KMS-11 (cell line): ENCODE measurements around the gene LNX1.

Experiments
- H2AFZ ChIP-seq: fragments of 200-600 bp; sonication (generic); 2 replicates; pipeline ENCODE4 v1.6.1; 2016; ENCODE audit warnings: antibody characterized with exemption, mixed run types, low read depth
- H3K27ac ChIP-seq: fragments of 200-600 bp; sonication (generic); 2 replicates; pipeline ENCODE4 v1.6.1; 2016; ENCODE audit warnings: mild to moderate bottlenecking, mixed run types
- H3K27me3 ChIP-seq: fragments of 200-600 bp; sonication (generic); 2 replicates; pipeline ENCODE4 v1.6.1; 2017; ENCODE audit warnings: mild to moderate bottlenecking, low read depth, mixed run types, moderate library complexity; ENCODE audit not compliant: insufficient read depth
- H3K36me3 ChIP-seq: fragments of 200-600 bp; sonication (generic); 2 replicates; pipeline ENCODE4 v1.6.1; 2017; ENCODE audit warnings: mild to moderate bottlenecking, mixed run types; ENCODE audit not compliant: insufficient read depth
- H3K4me1 ChIP-seq: fragments of 200-600 bp; sonication (generic); 2 replicates; pipeline ENCODE4 v1.6.1; 2016; ENCODE audit warnings: mild to moderate bottlenecking, low read depth, mixed run types; ENCODE audit not compliant: poor library complexity, severe bottlenecking
- H3K4me2 ChIP-seq: fragments of 200-600 bp; sonication (generic); 2 replicates; pipeline ENCODE4 v1.7.0; 2016; ENCODE audit warnings: mild to moderate bottlenecking, mixed run types
- H3K4me3 ChIP-seq: fragments of 200-600 bp; sonication (generic); IDR thresholded peaks from 2 replicates; pipeline ENCODE4 v1.6.1; 2017; ENCODE audit warnings: low read depth, low read length, mixed read lengths; ENCODE audit not compliant: insufficient read depth
- H3K79me2 ChIP-seq: fragments of 200-600 bp; sonication (generic); 2 replicates; pipeline ENCODE4 v1.6.1; 2016; ENCODE audit warnings: low read depth, mixed run types; ENCODE audit not compliant: insufficient read depth
- H3K9ac ChIP-seq: fragments of 200-600 bp; sonication (generic); 2 replicates; pipeline ENCODE4 v1.6.1; 2016; ENCODE audit warnings: mild to moderate bottlenecking, mixed run types
- H4K20me1 ChIP-seq: fragments of 200-600 bp; sonication (generic); 2 replicates; pipeline ENCODE4 v1.6.1; 2016; ENCODE audit warnings: mild to moderate bottlenecking, mixed run types; ENCODE audit not compliant: insufficient read depth
- TF ChIP-seq, protein P1 (sequence below): fragments of 200-600 bp; sonication (generic); conservative IDR thresholded peaks from 2 replicates; pipeline ENCODE4 v1.6.1; 2017; ENCODE audit warnings: low read depth, mild to moderate bottlenecking, antibody characterized with exemption, low read length, moderate library complexity, mixed read lengths

The LNX1 gene

DNA sequence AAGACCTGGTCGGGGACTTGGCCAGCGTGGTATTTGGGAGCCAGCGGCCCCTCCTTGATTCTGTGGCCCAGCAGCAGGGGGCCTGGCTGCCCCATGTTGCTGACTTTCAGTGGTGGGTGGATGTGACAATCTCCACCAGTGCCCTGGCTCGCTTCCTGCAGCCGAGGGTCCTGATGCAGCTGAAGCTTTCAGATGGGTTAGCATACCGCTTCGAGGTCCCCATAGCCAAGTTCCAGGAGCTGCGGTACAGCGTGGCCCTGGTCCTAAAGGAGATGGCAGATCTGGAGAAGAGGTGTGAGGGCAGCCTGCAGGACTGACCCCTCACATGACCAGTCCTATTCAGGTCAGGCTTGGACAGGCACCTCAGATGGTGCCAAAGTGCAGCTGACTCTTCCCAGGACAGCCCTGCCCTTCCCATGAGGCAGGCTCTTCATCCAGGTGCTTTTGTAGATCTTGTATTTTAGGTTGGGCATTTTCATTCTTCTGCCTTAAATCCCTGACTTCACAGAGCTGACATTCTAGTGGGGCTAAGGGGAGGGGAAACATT is 15.1 kb downstream of the LNX1 start:
- no peaks in the 10 kb centered on the region for H3K79me2 ChIP-seq
- no peak overlapping the region for H3K4me2 ChIP-seq
- no peak overlapping the region for H2AFZ ChIP-seq
- no peak overlapping the region for H3K9ac ChIP-seq
- H3K36me3 ChIP-seq = no peaks in the 10 kb centered on the region
- no peak overlapping the region for H3K27ac ChIP-seq
- H3K4me1 ChIP-seq = no peaks in the 10 kb centered on the region
- no peak overlapping the region for H3K4me3 ChIP-seq
- TF ChIP-seq, protein P1, sequence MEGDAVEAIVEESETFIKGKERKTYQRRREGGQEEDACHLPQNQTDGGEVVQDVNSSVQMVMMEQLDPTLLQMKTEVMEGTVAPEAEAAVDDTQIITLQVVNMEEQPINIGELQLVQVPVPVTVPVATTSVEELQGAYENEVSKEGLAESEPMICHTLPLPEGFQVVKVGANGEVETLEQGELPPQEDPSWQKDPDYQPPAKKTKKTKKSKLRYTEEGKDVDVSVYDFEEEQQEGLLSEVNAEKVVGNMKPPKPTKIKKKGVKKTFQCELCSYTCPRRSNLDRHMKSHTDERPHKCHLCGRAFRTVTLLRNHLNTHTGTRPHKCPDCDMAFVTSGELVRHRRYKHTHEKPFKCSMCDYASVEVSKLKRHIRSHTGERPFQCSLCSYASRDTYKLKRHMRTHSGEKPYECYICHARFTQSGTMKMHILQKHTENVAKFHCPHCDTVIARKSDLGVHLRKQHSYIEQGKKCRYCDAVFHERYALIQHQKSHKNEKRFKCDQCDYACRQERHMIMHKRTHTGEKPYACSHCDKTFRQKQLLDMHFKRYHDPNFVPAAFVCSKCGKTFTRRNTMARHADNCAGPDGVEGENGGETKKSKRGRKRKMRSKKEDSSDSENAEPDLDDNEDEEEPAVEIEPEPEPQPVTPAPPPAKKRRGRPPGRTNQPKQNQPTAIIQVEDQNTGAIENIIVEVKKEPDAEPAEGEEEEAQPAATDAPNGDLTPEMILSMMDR = no peak
- H3K27me3 ChIP-seq = no peaks in the 10 kb centered on the region
- no peaks in the 10 kb centered on the region for H4K20me1 ChIP-seq

GRCh38 chr4:53575552-53575951 is 15.7 kb downstream of the LNX1 start:
- no peak overlapping the region for H3K4me2 ChIP-seq
- H3K27me3 ChIP-seq = no peaks in the 10 kb centered on the region
- H3K27ac ChIP-seq = no peak overlapping the region
- no peaks in the 10 kb centered on the region for H3K36me3 ChIP-seq
- no peaks in the 10 kb centered on the region for H3K79me2 ChIP-seq
- no peak overlapping the region for H3K4me3 ChIP-seq
- H4K20me1 ChIP-seq = no peaks in the 10 kb centered on the region
- H2AFZ ChIP-seq = no peak overlapping the region
- TF ChIP-seq, protein P1 = no peak
- no peak overlapping the region for H3K9ac ChIP-seq
- H3K4me1 ChIP-seq = no peaks in the 10 kb centered on the region

DNA sequence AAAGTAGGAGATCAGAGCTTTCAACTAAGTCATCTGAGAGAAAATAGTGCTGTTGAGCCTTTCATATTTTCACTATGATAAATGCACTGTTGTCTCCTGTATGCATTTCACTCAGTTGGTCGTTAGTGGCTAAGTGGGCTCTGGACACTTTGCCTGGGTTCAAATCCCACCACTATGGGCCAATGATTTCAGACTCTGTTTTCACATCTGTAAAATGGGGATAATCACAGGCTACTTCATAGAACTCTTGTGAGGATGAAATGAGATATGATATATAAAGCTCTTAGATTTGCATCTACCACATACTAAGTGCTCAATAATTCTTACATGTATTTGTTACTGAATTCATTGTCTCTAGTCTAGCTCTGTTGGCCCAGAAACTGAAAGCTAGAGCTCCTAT is 16.8 kb downstream of the LNX1 start:
- Histone ChIP-seq H3K4me1 (no peaks in the 10 kb centered on the region), H4K20me1 (no peaks in the 10 kb centered on the region), H3K27ac (no peak overlapping the region), H2AFZ (no peak overlapping the region), H3K36me3 (no peaks in the 10 kb centered on the region), H3K79me2 (no peaks in the 10 kb centered on the region), H3K9ac (no peak overlapping the region), H3K4me2 (no peak overlapping the region), H3K27me3 (no peaks in the 10 kb centered on the region), H3K4me3 (no peak overlapping the region)
- TF ChIP-seq, protein P1 = no peak

DNA sequence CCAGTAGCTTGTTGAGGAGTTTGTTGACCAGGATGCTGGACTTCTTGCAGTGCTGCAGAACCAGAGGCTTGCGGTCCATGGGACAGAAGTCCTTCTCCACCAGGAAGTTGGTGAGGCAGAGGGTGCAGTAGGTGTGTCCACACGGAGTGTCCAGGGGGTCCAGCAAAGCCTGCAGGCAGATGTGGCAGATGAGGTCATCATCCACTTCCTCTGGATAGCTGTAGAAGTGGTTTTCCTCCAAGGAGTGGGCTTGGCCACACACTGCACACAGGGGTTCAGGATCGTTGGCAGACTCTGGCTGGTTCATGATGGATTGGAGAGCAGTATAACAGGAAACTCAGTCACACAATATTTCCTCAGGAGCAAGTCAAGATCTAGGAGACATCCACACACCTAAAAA is 17.6 kb downstream of the LNX1 start:
- Histone ChIP-seq H3K4me1 (no peaks in the 10 kb centered on the region), H3K36me3 (no peaks in the 10 kb centered on the region), H2AFZ (no peak overlapping the region), H3K4me2 (no peak overlapping the region), H3K79me2 (no peaks in the 10 kb centered on the region), H3K4me3 (no peak overlapping the region), H3K27ac (no peak overlapping the region), H4K20me1 (no peaks in the 10 kb centered on the region), H3K9ac (no peak overlapping the region), H3K27me3 (no peaks in the 10 kb centered on the region)
- TF ChIP-seq, protein P1 = no peak
